HG03460 (cell line): ENCODE measurements around the gene GRHL3.
"Not testable (repeated sequence)": the region's sequence is repeated elsewhere in the genome, so short reads cannot be mapped to it uniquely, and the experiment has no call there.

ENCODE experiments used
- ATAC-seq: cut with Tn5 transposase; IDR thresholded peaks from one replicate; pipeline ENCODE4 v1.9.1; 2021; ENCODE audit not compliant: unreplicated experiment

GRHL3 gene

DNA sequence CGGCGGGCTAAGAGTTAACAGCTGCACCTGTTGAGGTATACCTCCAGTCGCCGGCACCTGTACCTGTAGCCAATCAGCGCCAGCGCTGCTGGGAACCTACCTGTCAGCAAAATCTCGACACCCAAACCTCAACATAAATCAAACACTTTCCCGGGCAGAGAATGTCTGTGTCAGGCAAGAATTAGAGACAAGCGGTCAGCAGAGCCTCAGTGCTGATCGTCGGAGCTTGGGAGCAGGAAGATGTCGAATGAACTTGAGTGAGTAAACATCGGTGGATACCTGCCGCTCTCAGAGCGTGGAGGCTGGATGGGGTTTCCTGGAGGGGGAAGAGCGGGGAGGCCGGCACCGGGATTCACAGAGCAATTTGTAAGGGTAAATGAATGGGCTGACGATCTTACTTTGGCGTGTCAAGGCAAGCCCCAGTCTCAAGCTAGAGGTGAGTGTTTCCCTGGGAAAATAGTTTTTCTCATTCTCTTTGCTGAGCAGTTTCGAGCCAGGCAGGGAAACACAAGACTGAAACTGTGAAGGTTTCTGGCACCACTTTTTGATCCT is at the start of gene GRHL3:
Gene GRHL3 (plus strand): TSS at position 46 of the 552 bp plus-strand sequence. CDS start 195 bp downstream, at position 241.
- no peak for ATAC-seq

DNA sequence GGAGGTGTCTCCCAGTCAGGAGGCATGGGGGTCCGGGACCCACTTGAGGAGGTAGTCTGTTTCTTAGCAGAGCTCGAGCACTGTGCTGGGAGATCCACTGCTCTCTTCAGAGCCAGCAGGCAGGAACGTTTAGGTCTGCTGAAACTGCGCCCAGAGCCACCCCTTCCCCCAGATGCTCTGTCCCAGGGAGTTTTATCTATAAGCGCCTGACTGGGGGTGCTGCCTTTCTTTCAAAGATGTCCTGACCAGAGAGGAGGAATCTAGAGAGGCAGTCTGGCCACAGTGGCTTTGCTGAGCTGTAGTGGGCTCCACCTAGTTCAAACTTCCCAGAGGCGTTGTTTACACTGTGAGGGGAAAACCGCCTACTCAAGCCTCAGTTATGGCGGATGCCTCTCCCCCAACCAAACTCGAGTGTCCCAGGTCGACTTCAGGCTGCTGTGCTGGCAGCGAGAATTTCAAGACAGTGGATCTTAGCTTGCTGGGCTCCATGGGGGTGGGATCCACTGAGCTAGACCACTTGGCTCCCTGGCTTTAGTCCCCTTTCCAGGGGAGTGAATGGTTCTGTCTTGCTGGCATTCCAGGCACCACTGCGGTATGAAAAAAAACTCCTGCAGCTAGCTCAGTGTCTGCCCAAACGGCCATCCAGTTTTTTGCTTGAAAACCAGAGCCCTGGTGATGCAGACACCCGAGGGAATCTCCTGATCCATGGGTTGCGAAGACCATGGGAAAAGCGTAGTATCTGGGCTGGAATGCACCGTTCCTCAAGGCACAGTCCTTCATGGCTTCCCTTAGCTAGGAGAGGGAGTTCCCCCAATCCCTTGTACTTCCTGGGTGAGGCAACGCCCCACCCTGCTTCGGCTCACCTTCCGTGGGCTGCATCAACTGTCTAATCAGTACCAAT is 44.7 kb upstream of the GRHL3 start:
- ATAC-seq, result not testable (repeated sequence)

DNA sequence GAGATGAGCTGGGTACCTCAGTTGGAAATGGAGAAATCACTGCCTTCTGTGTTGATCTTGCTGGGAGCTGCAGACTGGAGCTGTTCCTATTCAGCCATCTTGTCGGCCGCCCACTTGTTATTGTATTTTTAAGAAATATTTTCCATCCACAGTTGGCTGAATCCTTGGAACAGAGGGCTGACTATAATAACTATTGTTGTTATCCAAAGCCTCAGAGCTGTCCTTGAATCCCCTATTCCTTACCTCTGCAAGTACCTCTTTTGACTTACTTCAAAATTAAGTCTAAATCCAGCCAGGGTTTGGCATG is 44.1 kb upstream of the GRHL3 start:
- no peak for ATAC-seq

DNA sequence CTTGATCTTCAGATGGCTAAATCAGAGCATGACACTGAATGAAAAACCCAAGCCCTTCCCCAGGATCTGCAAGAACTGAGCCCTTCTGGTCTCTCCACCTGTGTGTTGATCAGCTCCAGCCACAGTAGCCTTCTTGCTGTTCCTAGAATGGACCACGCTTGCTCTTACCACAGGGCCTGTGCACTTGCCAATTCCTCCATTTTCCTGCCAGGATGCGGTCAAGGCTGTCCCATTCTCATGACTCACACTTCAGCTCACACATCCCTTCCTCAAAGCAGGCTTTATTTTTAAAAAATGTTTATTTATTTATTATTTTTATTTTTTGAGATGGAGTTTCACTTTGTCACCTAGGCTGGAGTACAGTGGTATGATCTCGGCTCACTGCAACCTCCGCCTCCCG is 43.6 kb upstream of the GRHL3 start:
- ATAC-seq, result no peak

DNA sequence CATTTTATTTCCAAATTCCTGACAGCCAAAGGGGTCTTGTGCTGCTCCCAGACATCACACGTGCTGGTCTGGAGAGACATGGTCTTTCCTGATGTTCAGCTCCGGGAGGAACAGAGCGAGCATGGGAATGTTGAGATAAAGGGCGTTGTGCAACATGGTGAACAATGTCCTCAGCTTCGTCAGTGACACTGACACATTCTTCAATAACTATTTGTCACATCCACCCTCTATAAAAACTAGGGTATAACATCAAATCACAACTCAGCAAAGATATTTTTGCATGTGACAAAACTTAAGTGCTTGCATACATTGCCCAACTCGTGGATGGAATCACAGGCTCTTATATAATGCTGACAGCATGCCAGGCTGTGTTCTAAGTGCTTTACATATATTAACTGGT is 42.4 kb upstream of the GRHL3 start:
- no peak for ATAC-seq

DNA sequence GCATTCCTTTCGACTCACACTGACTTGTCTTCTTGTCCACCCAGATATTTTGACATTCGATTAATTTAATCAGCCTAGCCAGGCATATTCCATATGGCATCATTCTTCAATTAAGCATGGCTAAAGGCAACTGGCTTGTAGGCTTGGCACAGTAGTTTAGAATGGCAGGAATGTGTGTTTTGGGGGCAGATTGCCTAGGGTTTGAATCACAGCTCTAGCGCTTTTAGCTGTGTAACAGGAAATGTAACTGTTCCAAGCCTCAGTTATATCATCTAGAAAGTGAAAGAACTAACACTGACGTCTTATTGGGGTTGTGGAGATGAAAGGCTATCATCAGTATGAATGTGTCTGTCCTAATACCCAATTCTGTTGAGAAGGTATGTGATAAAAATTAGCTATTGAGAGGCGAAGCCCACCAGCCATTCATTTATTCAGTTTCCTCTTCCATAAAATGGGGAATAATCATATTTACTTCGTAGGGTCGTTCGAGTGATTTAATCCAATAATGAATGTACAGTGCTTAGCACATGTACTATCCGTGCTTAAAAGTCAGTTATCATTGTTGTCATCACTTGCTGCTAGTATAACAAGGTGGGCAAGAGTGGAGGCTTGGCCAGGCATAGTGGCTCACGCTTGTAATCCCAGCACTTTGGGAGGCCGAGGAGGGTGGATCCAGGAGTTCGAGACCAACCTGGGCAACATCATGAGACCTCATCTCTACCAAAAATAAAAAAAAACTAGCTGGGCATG is 41.6 kb upstream of the GRHL3 start:
- no peak for ATAC-seq

DNA sequence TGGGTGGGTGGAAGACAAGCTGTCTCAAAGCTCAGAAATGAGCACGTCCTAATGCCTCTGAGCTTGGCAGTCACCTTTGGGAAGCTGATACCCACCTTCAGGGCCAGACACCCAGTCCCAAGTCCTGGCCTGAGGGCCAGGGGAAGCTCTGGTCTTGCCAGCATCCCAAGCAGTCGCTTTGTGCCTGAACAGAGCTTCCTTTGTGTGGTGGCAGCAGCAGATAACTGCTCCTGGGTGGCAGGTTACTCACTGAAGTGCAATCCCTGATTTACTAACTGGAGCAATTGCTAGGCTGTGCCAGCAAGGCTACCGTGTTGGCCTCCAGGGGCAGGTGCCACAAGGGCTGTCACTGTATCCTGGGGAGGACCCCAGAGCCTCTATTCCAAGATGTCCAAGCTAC is 40.4 kb upstream of the GRHL3 start:
- no peak for ATAC-seq

DNA sequence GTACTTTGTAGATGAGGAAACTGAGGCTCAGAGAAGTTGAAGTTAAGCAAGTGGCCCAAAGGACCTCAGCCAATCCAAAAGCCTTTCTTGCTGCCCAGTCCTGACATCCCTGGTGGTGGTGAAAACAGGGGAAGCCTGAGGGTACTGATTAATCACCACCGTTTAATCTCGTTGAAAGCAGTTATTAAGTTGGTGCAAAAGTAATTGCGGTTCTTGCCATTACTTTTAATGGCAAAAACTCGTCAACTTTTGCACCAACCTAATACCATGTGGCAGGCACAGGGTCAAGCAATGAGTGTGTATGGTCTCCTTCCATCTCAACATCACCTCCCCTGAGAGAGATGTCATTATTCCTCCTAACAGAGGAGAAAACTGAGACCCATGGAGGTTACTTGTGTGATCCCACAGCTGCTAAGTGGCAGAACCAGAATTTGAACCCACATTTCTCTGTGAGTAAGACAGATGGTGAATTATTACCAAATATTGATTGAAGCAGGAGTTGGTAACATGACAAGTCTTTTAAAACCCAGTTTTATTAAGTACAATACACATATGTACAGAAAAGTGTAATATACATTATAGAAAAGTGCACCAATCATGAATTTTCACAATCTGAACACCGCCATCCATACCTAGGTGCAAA is 39.4 kb upstream of the GRHL3 start:
- ATAC-seq, result no peak

DNA sequence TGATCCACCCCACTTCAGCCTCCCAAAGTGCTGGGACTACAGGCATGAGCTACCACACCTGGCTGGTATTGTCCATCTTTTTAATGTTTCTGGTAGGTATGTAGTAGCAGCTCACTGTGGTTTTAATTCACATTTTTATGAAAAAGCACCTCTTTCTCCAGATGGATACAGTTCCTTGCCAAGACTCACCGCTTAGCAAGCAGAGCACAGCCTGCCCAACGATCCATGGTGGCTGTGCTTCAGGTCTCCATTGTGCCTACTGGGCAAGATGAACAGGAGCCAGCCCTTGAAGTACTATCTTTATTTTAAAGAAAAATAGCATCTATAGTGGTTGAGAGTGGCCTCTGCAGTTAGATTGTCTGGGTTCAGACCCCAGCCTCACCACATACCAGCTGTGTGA is 37.6 kb upstream of the GRHL3 start:
- ATAC-seq, result no peak

DNA sequence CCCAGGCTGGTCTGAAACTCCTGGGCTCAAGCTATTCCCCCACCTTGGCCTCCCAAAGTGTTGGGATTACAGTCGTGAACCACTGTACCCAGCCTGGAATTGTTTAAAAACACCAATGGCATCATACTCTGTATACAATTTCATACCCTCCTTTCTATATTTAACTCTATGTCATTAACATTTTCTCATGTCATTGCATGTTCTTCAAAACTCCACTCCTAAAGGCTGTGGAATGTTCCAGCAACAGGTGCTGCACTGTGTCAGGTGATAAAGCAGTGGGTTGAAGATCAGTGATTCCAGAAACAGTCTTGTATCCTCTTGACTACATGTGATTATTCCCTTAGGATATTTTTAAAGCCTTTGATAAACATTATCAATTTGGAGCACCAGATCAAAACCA is 36.7 kb upstream of the GRHL3 start:
- ATAC-seq, result no peak

DNA sequence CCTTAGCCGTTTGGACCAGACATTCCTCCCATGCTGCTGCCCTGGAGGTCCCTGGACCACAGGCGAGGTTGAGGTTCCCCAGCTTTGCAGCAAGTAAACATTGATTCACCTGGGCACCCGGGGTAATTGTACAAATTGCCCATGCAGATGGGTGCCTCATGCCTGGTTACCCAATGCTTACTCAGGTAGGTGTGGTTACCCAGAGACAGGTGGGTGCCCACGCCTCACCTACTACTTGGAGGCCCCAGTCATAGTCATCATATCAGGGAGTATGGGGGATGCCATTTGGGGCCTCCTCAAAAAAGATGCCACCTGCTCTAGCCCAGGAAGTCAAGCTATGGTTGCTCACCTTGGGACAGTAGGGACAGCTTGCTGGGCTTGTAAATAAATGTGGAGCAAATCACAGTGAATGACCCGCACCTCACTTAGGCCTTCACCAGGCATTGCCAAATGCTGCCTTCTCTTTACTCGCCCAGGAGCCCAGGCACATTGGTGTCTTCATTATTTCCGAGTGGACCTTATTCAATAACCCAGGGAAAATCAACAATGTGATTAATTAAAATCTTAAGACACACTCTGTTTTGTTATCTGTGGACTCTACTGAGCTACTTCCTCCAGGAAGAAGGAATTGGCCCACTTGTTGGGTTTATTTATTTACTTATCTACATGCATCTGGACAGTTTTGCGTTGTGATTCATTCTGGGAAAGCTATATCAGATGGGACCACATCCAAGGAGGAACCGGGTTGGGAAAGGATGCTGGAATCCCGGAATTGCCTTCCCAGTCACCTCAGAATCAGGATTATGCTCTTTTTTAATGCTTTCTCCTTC is 35.6 kb upstream of the GRHL3 start:
- no peak for ATAC-seq

DNA sequence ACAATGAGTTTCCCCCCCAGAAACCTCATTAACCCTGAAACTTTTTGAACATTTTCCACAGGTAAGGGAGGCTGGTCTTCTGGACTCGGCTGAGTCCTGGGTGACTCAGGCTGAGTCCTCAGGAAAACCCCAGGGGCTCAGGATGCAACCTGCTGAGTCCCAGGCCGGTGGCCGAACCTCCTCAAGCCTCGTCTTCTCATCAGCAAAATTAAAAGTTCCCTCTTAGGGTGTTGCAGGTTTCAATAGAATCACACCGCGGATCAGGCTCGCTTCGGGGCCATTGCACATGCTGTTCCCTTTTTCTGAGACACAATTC is 35.0 kb upstream of the GRHL3 start:
- ATAC-seq, result no peak

DNA sequence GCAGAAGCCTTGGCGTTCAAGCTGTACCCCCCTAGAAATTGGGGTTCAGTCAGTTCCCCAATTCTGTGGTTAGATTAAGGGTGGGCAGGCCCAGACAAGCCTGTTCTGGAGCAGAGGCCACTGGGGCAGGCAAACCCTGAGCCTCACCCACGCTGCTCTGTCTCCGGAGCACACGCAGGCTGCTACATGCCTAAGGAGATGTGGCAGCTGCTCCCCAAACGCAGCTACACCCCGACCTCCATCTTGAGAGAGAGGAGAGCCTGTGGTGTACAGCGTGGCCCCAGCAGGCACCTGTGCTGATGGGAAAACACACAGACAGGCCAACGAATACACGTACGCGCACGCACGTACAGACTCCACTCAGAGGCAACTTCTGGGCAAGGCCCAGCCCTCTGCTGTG is 33.9 kb upstream of the GRHL3 start:
- ATAC-seq, result no peak

DNA sequence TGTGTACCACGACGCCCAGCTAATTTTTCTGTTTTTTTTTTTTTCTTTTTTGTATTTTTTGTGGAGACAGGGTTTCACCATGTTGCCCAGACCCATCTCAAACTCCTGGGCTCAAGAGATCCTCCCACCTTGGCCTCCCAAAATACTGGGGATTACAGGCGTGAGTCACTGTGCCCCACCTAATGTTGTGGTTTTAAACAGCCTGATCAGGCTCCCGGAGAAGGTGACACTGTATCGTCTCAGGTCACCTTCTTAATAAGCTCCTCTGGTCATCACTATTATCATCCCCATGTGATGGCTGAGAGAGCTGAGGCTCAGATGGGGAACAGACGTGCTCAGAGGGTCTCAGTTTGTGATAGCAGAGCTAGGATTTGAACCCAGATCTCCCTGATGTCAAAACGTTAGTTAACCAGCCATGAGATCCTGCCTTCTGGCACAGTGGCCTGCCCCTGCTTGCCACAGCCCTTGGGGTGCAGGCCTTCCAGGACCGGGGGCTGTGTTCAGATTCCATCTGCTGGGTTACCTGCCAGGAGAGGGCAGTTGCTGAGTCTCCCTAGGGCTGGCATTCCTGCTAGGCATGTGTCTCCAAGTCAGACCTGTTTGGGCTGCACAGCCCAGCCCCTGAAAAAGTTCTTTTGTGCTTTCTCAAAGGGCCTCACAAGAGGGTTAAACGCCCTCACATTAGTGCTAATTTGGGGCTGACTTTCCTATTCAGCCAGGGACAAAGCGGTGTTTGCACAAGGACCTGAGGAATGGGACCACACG is 32.7 kb upstream of the GRHL3 start:
- ATAC-seq, result no peak

DNA sequence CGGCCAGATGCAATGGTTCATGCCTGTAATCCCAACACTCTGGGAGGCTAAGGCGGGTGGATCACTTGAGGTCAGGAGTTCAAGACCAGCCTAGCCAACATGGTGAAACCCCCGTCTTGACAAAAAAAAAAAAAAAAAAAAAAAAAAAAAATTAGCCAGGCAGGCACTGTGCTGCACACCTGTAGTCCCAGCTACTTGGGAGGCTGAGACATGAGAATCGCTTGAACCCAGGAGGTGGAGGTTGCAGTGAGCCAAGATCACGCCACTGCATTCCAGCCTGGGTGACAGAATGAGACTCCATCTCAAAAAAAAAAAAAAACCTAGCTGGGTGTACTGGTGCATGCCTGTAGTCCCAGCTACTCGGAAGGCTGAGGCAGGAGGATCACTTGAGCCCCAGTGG is 31.4 kb upstream of the GRHL3 start:
- not testable (repeated sequence) for ATAC-seq

DNA sequence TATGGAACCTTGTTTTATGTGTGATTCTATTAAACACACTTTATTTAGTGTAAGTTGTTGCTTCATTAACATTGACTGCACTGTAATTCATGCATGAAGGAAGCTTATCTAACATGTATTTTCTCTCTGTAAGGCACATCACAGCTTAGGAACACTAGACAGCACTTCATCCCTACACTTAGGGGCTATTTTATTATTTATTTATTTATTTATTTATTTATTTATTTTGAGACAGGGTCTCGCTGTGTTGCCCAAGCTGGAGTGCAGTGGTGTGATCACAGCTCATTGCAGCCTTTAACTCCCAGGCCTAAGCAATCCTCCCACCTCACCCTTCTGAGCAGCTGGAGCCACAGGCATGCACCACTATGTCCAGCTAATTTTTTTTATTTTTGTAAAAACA is 30.7 kb upstream of the GRHL3 start:
- no peak for ATAC-seq

DNA sequence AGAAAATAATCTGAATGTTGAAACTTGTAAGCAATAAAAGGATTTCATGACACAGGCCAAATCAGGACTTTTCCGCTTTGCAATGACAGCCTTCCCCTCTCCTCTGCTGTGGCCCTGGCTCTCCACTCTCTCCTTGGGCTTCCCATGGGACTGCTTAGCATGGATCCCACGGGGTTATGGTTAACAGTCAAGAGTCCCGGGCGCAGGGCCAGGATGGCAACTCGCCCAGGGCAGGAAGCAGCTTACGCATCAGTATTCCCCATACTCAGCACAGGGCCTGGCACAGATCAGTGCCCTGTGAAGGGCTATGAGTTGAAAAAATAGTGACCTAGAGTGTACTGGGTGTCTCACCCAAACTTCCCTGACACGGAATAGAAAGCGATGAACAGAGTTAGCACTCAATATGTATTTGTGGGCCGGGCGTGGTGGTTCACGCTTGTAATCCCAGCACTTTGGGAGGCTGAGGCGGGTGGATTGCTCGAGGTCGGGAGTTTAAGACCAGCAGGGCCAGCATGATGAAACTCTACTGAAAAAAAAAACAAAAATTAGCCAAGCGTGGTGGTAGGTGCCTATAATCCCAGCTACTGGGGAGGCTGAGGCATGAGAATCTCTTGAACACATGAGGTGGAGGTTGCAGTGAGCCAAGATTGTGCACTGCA is 29.1 kb upstream of the GRHL3 start:
- no peak for ATAC-seq

DNA sequence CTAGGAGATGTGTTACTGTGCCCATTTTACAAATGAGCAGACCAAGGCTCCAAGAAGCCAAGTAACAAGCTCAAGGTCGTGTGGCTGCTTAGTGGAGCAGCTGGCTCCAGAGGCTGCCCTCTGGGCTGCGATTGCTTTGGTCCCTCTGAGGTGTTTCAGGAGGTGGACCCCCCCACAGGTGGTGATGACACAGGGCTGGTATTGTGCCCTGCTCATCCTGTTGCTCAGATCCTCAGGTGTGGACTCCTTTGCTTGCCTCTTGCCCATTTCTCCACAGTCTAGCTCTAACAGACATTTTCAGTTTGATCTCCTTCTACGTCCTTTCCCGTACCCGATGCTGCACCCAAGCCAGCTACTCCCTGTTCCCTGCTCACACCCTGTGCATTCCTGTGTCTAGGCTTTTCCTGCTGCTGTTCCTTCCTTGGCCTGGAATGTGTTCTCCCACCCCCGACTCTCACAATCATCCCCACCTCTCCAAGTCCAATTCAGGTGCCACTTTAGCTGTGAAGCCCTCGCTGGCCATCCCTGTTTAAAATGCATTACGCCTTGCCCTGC is 28.1 kb upstream of the GRHL3 start:
- ATAC-seq, result no peak

DNA sequence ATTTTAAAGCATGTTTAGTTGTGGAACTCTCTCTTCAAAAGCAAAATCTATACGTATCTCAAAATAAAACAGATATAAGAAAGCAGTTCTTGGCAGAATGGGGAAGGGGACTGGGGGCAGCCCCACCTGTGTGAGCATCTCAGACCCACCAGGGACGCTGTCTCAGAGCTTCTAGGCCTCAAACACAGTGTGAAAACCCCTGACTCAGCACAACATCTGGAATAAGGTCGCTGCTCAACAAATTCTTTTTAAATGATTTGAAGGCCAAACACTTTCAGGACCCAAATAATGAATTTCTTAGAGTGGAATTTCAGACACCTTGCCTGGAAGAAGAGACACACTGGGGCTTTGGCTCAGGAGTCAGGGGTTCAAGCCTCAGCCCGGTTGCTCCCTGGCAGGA is 27.1 kb upstream of the GRHL3 start:
- no peak for ATAC-seq
